Karpas-422 (cell line): ENCODE results near the gene DDX11. TPM values are rescaled to one million over a fixed set of nuclear protein-coding genes. Genes with fewer than 3 reads are reported as not detected.
"Not testable (repeated sequence)": the region's sequence is repeated elsewhere in the genome, so short reads cannot be mapped to it uniquely, and the experiment has no call there.

ENCODE experiments used
- DNase-seq: peaks from one replicate; pipeline ENCODE4 v3.0.0-alpha.2; 2015
- H2AFZ ChIP-seq: fragments of 200-600 bp; sonication (generic); 2 replicates; pipeline ENCODE4 v1.6.1; 2014; ENCODE audit warnings: antibody characterized with exemption, low read length, mixed read lengths
- H3K27ac ChIP-seq: fragments of 200-600 bp; sonication (generic); 2 replicates; pipeline ENCODE4 v1.5.1; 2014; ENCODE audit warnings: mild to moderate bottlenecking, low read length, moderate library complexity
- H3K27me3 ChIP-seq: fragments of 200-600 bp; sonication (generic); 2 replicates; pipeline ENCODE4 v1.6.1; 2014; ENCODE audit warnings: low read length, mixed read lengths
- H3K36me3 ChIP-seq: fragments of 200-600 bp; sonication (generic); 2 replicates; pipeline ENCODE4 v1.6.1; 2014; ENCODE audit warnings: low read length, mixed read lengths; ENCODE audit not compliant: insufficient read depth
- H3K4me1 ChIP-seq: fragments of 200-600 bp; sonication (generic); 2 replicates; pipeline ENCODE4 v1.6.1; 2014; ENCODE audit warnings: mild to moderate bottlenecking, low read length, mixed read lengths
- H3K4me2 ChIP-seq: fragments of 200-600 bp; sonication (generic); 2 replicates; pipeline ENCODE4 v1.6.1; 2014; ENCODE audit warnings: low read length, low read depth, mild to moderate bottlenecking; ENCODE audit not compliant: poor library complexity, severe bottlenecking
- H3K4me3 ChIP-seq: fragments of 200-600 bp; sonication (generic); 2 replicates; pipeline ENCODE4 v1.5.1; 2014; ENCODE audit warnings: mild to moderate bottlenecking, antibody characterized with exemption, low read length, mixed read lengths
- H3K79me2 ChIP-seq: fragments of 200-600 bp; sonication (generic); 2 replicates; pipeline ENCODE4 v1.6.1; 2014; ENCODE audit warnings: mild to moderate bottlenecking, low read length, mixed read lengths
- H3K9ac ChIP-seq: fragments of 200-600 bp; sonication (generic); 2 replicates; pipeline ENCODE4 v1.6.0; 2014; ENCODE audit warnings: low read length
- H3K9me2 ChIP-seq: fragments of 200-600 bp; sonication (generic), shearing (Covaris generic); replicated peaks from 2 replicates; pipeline ENCODE4 v1.6.0; 2014; ENCODE audit warnings: mild to moderate bottlenecking, low read length, moderate library complexity; ENCODE audit not compliant: insufficient read depth
- H3K9me3 ChIP-seq: fragments of 300-700, 200-600 bp; sonication (generic); 2 replicates; pipeline ENCODE4 v1.6.1; 2014; ENCODE audit warnings: low read length, mixed read lengths
- H4K20me1 ChIP-seq: fragments of 200-600 bp; sonication (generic); 2 replicates; pipeline ENCODE4 v1.6.1; 2014; ENCODE audit warnings: mild to moderate bottlenecking, antibody characterized with exemption, low read length, low read depth; ENCODE audit not compliant: insufficient read depth
- total RNA-seq: library from RNA; depleted of rRNA; stranded (reverse); fragments of >200 nt; shearing (Covaris generic); gene quantifications from 2 replicates; pipeline ENCODE4 v1.2.3, GENCODE V29; 2014; ENCODE audit warnings: low replicate concordance; rRNA removed

DDX11 gene
- 27.0 and 31.9 TPM in 2 replicates for total RNA-seq

GRCh38 chr12:31073527-31074332 is at the start of gene DDX11:
DDX11 (plus strand) TSS chr12:31073860; CDS start chr12:31078394, 4,534 bp downstream.
- Histone ChIP-seq H3K27ac (peak within 1 kb of the TSS; percentile 62), H3K4me2 (peak within 1 kb of the TSS; percentile 67), H3K4me3 (peak within 1 kb of the TSS; percentile 68), H3K9ac (peak within 1 kb of the TSS; percentile 74), H2AFZ (peak within 1 kb of the TSS; percentile 78; the same call in 1 of the 2 replicates), H3K4me1 (peaks cover 12% of the 10 kb centered on the region), H3K79me2 (peaks cover 29% of the 10 kb centered on the region)
- H3K27me3 ChIP-seq, H3K36me3 ChIP-seq, H3K9me3 ChIP-seq, H4K20me1 ChIP-seq, H3K9me2 ChIP-seq: not testable (repeated sequence)
- DNase-seq = peak; percentile 97

GRCh38 chr12:31026202-31026601 is 47.5 kb upstream of the DDX11 start:
- no peak for DNase-seq
- Histone ChIP-seq H4K20me1 (no peaks in the 10 kb centered on the region), H3K27me3 (no peaks in the 10 kb centered on the region), H3K4me1 (no peaks in the 10 kb centered on the region; the same call in 1 of the 2 replicates), H3K36me3 (no peaks in the 10 kb centered on the region), H3K4me2 (no peak overlapping the region), H3K79me2 (no peaks in the 10 kb centered on the region), H3K9ac (no peak overlapping the region), H3K27ac (no peak overlapping the region), H3K9me3 (no peaks in the 10 kb centered on the region), H3K9me2 (no peaks in the 10 kb centered on the region), H3K4me3 (no peak overlapping the region), H2AFZ (no peak overlapping the region)

GRCh38 chr12:31027006-31027405 is 46.7 kb upstream of the DDX11 start:
- H3K79me2 ChIP-seq, DNase-seq, H3K9me2 ChIP-seq, H2AFZ ChIP-seq, H3K27me3 ChIP-seq, H3K9ac ChIP-seq, H3K36me3 ChIP-seq, H3K9me3 ChIP-seq, H3K27ac ChIP-seq, H3K4me2 ChIP-seq, H4K20me1 ChIP-seq, H3K4me3 ChIP-seq, H3K4me1 ChIP-seq: not testable (repeated sequence)

GRCh38 chr12:31029468-31029867 is 44.2 kb upstream of the DDX11 start:
- Histone ChIP-seq H2AFZ (no peak overlapping the region), H3K4me1 (no peaks in the 10 kb centered on the region), H3K9me2 (no peaks in the 10 kb centered on the region), H3K79me2 (no peaks in the 10 kb centered on the region), H3K36me3 (no peaks in the 10 kb centered on the region), H3K27me3 (no peaks in the 10 kb centered on the region), H4K20me1 (no peaks in the 10 kb centered on the region), H3K27ac (no peak overlapping the region), H3K9ac (no peak overlapping the region), H3K9me3 (no peaks in the 10 kb centered on the region), H3K4me3 (no peak overlapping the region), H3K4me2 (no peak overlapping the region)
- DNase-seq = no peak

GRCh38 chr12:31029916-31030562 is 43.6 kb upstream of the DDX11 start:
- Histone ChIP-seq H3K27ac (no peak overlapping the region), H2AFZ (no peak overlapping the region), H3K4me2 (no peak overlapping the region), H3K9me3 (no peaks in the 10 kb centered on the region), H3K79me2 (no peaks in the 10 kb centered on the region), H3K4me3 (no peak overlapping the region), H3K4me1 (no peaks in the 10 kb centered on the region), H3K36me3 (no peaks in the 10 kb centered on the region), H3K9ac (no peak overlapping the region), H3K27me3 (no peaks in the 10 kb centered on the region), H3K9me2 (no peaks in the 10 kb centered on the region), H4K20me1 (no peaks in the 10 kb centered on the region)
- DNase-seq = no peak

- Histone ChIP-seq H4K20me1 (no peaks in the 10 kb centered on the region), H3K36me3 (no peaks in the 10 kb centered on the region), H3K9me3 (no peaks in the 10 kb centered on the region), H2AFZ (no peak overlapping the region), H3K4me1 (no peaks in the 10 kb centered on the region), H3K27ac (no peak overlapping the region), H3K4me3 (no peak overlapping the region), H3K27me3 (no peaks in the 10 kb centered on the region), H3K79me2 (no peaks in the 10 kb centered on the region), H3K9ac (no peak overlapping the region), H3K9me2 (no peaks in the 10 kb centered on the region), H3K4me2 (no peak overlapping the region)
- no peak for DNase-seq
These were observed 41.7 kb upstream of the DDX11 start for GRCh38 chr12:31031951-31032335.

- Histone ChIP-seq H3K36me3 (no peaks in the 10 kb centered on the region), H3K4me3 (no peak overlapping the region), H3K4me2 (no peak overlapping the region), H3K9me3 (no peaks in the 10 kb centered on the region), H3K27ac (no peak overlapping the region), H3K27me3 (no peaks in the 10 kb centered on the region), H2AFZ (no peak overlapping the region), H3K9me2 (no peaks in the 10 kb centered on the region), H3K4me1 (no peaks in the 10 kb centered on the region), H3K9ac (no peak overlapping the region), H4K20me1 (no peaks in the 10 kb centered on the region), H3K79me2 (no peaks in the 10 kb centered on the region)
- no peak for DNase-seq
These were observed 40.5 kb upstream of the DDX11 start for GRCh38 chr12:31033146-31033545.

- Histone ChIP-seq H4K20me1 (no peaks in the 10 kb centered on the region), H3K27ac (no peak overlapping the region), H2AFZ (no peak overlapping the region), H3K9ac (no peak overlapping the region), H3K4me3 (no peak overlapping the region), H3K79me2 (no peaks in the 10 kb centered on the region), H3K4me2 (no peak overlapping the region), H3K9me3 (no peaks in the 10 kb centered on the region), H3K36me3 (no peaks in the 10 kb centered on the region), H3K9me2 (no peaks in the 10 kb centered on the region), H3K4me1 (no peaks in the 10 kb centered on the region), H3K27me3 (no peaks in the 10 kb centered on the region)
- no peak for DNase-seq
These were observed 40.0 kb upstream of the DDX11 start for GRCh38 chr12:31033681-31034080.
